Measurements from ENCODE around the gene MYL4. TPM values are rescaled to one million over a fixed set of nuclear protein-coding genes. Genes with fewer than 3 reads are reported as not detected.
"Not testable (repeated sequence)": the region's sequence is repeated elsewhere in the genome, so short reads cannot be mapped to it uniquely, and the experiment has no call there.

The MYL4 gene
- total RNA-seq, 8 experiments from 2014 or later = 0.71 TPM; not detected in 7

DNA sequence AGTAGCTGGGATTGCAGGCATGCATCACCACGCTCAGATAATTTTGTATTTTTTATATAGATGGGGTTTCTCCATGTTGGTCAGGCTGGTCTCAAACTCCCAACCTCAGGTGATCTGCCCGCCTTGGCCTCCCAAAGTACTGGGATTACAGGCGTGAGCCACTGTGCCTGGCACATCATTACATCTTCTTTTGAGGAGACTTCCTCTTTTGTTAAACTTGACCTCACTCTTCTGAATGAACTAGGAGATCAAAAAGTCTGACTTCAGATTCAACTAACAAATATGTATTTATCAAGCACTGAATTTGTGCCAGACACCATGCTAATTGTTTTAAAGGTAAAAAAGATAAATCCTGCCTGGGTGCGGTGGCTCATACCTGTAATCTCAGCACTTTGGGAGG, 7.7 kb downstream of the MYL4 start:
- 50 to 89% (median 82%) methylated on average over 1 to 4 of the region's 4 CpGs; no CpG with 5 or more reads in 2 of the 10 experiments for WGBS, 10 experiments
- not testable (repeated sequence) for ATAC-seq (replicated peaks in 6 of 8); H3K4me3 ChIP-seq; H3K27ac ChIP-seq
- peaks cover 12 to 14% of the 10 kb centered on the region in 2 donors for H3K4me1 ChIP-seq (replicated peaks in 1 of 2)
- in situ Hi-C loops (cut with MboI; ENCODE audit: low pct_unique_long_range_greater_than_20kb in 2 of 9, low sequenced_read_pairs in 9 of 9, unreplicated experiment in 9 of 9) = loop anchor here in 1 of 9 experiments (25.0 kb wide), 1 partner anchor 95 kb away; the partner anchor contains the start of gene EFCAB13

DNA sequence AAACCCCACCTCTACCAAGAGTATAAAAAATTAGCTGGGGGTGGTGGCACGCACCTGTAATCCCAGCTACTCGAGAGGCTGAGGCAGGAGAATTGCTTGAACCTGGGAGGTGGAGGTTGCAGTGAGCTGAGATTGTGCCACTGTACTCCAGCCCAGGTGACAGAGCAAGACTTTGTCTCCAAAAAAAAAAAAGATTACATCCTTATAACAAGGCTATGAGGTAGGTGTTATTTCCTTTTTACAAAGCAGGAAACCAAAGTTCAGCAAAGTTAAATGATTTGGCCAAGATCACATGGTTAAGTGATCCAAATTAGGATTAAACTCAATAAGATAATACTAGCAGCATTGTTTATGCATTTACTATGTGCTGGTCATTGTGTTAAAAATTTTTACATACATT, 8.1 kb downstream of the MYL4 start:
- H3K27ac ChIP-seq = not testable (repeated sequence)
- in situ Hi-C loops (cut with MboI; ENCODE audit: low pct_unique_long_range_greater_than_20kb in 2 of 9, low sequenced_read_pairs in 9 of 9, unreplicated experiment in 9 of 9) = loop anchor here in 1 of 9 experiments (25.0 kb wide), 1 partner anchor 95 kb away; the partner anchor contains the start of gene EFCAB13
- 100% methylated on average over 1 to 2 of the region's 2 CpGs; no CpG with 5 or more reads in 6 of the 10 experiments for WGBS, 10 experiments

GRCh38 chr17:47218896-47219430, 9.8 kb downstream of the MYL4 start:
- ATAC-seq (replicated peaks in 6 of 8) = no peak
- in situ Hi-C loops (cut with MboI; ENCODE audit: low pct_unique_long_range_greater_than_20kb in 2 of 9, low sequenced_read_pairs in 9 of 9, unreplicated experiment in 9 of 9) = loop anchor here in 1 of 9 experiments (25.0 kb wide), 1 partner anchor 93 kb away; the partner anchor contains the start of gene EFCAB13
- Histone ChIP-seq H3K27ac (no peak overlapping the region), H3K4me3 (no peak overlapping the region), H3K4me1 (replicated peaks in 1 of 2) (peaks cover 12 to 14% of the 10 kb centered on the region in 2 donors)
- 45 to 93% (median 78%) methylated on average over 1 to 2 of the region's 6 CpGs; no CpG with 5 or more reads in 6 of the 10 experiments for WGBS, 10 experiments

More for the DNA sequence above, 8.1 kb downstream of the MYL4 start:
- peaks cover 12 to 14% of the 10 kb centered on the region in 2 donors for H3K4me1 ChIP-seq (replicated peaks in 1 of 2)
- H3K4me3 ChIP-seq; ATAC-seq (replicated peaks in 6 of 8): not testable (repeated sequence)

DNA sequence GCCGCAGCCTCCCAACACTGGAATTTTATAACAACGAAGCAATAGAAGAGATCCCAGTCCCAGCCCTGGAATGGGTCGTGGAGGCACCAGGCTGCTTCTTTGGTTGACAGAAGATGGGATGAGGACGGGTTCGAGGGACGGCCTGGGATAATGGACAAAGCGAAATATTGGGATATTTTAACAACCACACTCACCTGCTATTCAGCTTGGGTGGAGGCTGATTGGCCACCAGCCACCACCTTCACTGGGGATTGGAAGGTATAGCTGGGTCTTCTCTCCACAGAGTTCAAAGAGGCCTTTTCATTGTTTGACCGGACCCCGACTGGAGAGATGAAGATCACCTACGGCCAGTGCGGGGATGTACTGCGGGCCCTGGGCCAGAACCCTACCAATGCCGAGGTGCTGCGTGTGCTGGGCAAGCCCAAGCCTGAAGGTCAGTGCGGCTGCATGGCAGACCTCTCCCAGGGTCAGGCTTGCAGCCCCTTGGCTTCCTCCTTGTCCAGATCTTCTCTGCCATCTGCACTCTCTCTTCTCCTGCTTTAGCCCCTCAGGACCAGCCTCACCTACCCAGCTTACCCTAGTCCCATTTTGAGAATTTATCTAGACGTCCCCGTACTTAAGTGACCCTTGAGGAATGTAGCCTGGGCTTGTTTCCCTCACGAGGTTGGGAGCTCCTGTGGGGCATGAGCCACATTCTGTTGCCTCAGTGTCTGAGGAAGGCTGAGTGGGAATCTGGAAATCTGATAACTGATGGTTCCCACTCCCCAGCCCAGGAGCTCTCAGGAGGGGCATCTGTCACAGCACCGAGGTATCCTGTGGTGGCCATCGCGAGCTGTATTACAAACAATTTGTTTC, 10.7 kb downstream of the MYL4 start:
- 47 to 100% (median 69%) methylated on average over 1 to 13 of the region's 21 CpGs; no CpG with 5 or more reads in 3 of the 10 experiments for WGBS, 10 experiments
- no peak overlapping the region for H3K4me3 ChIP-seq
- peaks cover 12 to 14% of the 10 kb centered on the region in 2 donors for H3K4me1 ChIP-seq (replicated peaks in 1 of 2)
- peak in 1 of 8 experiments; percentile 17 for ATAC-seq (replicated peaks in 6 of 8)
- no peak overlapping the region for H3K27ac ChIP-seq
- in situ Hi-C loops (cut with MboI; ENCODE audit: low pct_unique_long_range_greater_than_20kb in 2 of 9, low sequenced_read_pairs in 9 of 9, unreplicated experiment in 9 of 9) = loop anchor here in 1 of 9 experiments (25.0 kb wide), 1 partner anchor 92 kb away; the partner anchor contains the start of gene EFCAB13

DNA sequence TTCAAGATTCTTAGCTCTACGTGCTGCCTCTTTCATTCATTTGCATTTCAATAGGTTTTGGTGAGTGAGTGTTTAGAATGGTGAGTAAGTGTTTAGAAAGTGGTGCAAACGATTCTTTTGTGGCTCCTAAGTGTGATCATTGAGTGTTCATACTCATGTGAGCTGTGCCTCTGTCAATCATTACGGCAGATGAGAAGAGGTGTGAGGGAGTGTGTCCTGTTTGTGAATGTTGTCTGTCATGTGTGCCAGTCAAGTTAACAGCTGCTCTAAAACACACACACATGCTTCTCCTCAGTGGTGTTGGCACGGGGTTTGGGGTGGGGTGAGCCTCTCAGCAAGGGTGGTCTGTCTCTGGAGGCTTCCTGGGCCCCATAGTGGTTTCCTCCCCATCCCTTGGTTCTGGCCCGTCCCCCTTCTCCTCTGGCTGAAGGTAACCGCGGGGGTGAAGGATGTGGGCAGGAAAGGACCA, 11.4 kb downstream of the MYL4 start:
- in situ Hi-C loops (cut with MboI; ENCODE audit: low pct_unique_long_range_greater_than_20kb in 2 of 9, low sequenced_read_pairs in 9 of 9, unreplicated experiment in 9 of 9) = loop anchor here in 1 of 9 experiments (25.0 kb wide), 1 partner anchor 92 kb away; the partner anchor contains the start of gene EFCAB13
- ATAC-seq (replicated peaks in 6 of 8) = peak in 7 of 8 experiments; percentile 43 to 83 (median 72)
- no peak overlapping the region for H3K27ac ChIP-seq
- H3K4me3 ChIP-seq = no peak overlapping the region
- peaks cover 12 to 14% of the 10 kb centered on the region in 2 donors for H3K4me1 ChIP-seq (replicated peaks in 1 of 2)
- WGBS, 10 experiments = 0 to 60% (median 27%) methylated on average over 1 to 3 of the region's 7 CpGs; no CpG with 5 or more reads in 3 of the 10 experiments

- no peak overlapping the region for H3K27ac ChIP-seq
- in situ Hi-C loops (cut with MboI; ENCODE audit: low pct_unique_long_range_greater_than_20kb in 2 of 9, low sequenced_read_pairs in 9 of 9, unreplicated experiment in 9 of 9) = loop anchor here in 1 of 9 experiments (25.0 kb wide), 1 partner anchor 91 kb away; the partner anchor contains the start of gene EFCAB13
- no peak for ATAC-seq (replicated peaks in 6 of 8)
- 53 to 93% (median 66%) methylated on average over 3 to 6 of the region's 6 CpGs; no CpG with 5 or more reads in 7 of the 10 experiments for WGBS, 10 experiments
- H3K4me1 ChIP-seq (replicated peaks in 1 of 2) = peaks cover 12 to 14% of the 10 kb centered on the region in 2 donors
- H3K4me3 ChIP-seq = no peak overlapping the region
These were observed 12.0 kb downstream of the MYL4 start for GRCh38 chr17:47221154-47221553.

DNA sequence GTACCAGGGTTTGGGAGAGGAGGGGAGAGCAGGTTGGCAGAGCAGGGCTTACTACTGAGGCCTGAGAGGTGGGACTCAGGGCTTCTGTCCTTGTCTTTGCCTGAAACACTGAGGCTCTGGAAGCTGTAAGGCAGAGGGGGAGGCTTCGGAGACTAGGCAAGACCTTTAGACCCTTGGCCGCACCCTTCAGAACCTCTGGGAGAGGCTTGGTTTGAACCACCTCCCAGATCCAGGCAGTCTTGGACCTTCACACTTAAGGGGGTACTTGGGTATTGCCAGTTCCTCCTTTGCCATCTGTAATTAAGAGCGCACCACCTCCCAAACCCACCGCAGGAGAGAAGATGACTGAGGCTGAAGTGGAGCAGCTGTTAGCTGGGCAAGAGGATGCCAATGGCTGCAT, 12.9 kb downstream of the MYL4 start:
- in situ Hi-C loops (cut with MboI; ENCODE audit: low pct_unique_long_range_greater_than_20kb in 2 of 9, low sequenced_read_pairs in 9 of 9, unreplicated experiment in 9 of 9) = loop anchor here in 1 of 9 experiments (25.0 kb wide), 1 partner anchor 90 kb away; the partner anchor contains the start of gene EFCAB13
- WGBS, 10 experiments = 60 to 100% (median 91%) methylated on average over 1 to 3 of the region's 4 CpGs; no CpG with 5 or more reads in 5 of the 10 experiments
- ATAC-seq (replicated peaks in 6 of 8) = no peak
- Histone ChIP-seq H3K4me1 (replicated peaks in 1 of 2) (peaks cover 12 to 14% of the 10 kb centered on the region in 2 donors), H3K4me3 (no peak overlapping the region), H3K27ac (no peak overlapping the region)

DNA sequence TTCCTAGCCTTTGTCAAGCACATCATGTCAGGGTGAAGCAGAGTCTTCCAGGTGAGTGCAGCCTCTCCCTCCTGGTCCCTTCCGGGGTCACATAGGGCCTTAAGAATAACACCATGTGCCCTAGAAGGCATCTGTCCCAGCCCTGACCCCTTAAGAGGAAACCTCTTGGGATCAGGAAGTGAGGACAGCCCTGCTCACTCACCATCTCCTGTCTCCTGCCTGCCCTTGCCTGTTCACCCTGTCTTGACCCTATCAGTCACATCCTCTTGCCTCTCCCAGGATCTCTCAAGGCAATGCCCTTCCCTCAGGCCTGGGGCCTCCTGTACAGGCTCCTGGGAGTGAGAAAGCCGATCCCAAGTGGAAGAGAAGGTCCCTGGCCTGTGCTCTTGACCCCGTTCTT, 13.9 kb downstream of the MYL4 start:
- peaks cover 12 to 14% of the 10 kb centered on the region in 2 donors for H3K4me1 ChIP-seq (replicated peaks in 1 of 2)
- 60 to 100% (median 83%) methylated on average over 1 to 2 of the region's 3 CpGs; no CpG with 5 or more reads in 3 of the 10 experiments for WGBS, 10 experiments

GRCh38 chr17:47223460-47223859, 14.3 kb downstream of the MYL4 start:
- no peak for ATAC-seq (replicated peaks in 6 of 8)
- no peak overlapping the region for H3K4me3 ChIP-seq
- in situ Hi-C loops (cut with MboI; ENCODE audit: low pct_unique_long_range_greater_than_20kb in 2 of 9, low sequenced_read_pairs in 9 of 9, unreplicated experiment in 9 of 9) = loop anchor here in 1 of 9 experiments (25.0 kb wide), 1 partner anchor 89 kb away; the partner anchor contains the start of gene EFCAB13
- WGBS, 10 experiments = 33 to 89% (median 79%) methylated on average over 1 to 5 of the region's 5 CpGs; no CpG with 5 or more reads in 3 of the 10 experiments
- H3K4me1 ChIP-seq (replicated peaks in 1 of 2) = peaks cover 12 to 14% of the 10 kb centered on the region in 2 donors
- no peak overlapping the region for H3K27ac ChIP-seq

More for the DNA sequence above, 13.9 kb downstream of the MYL4 start:
- Histone ChIP-seq H3K27ac (no peak overlapping the region), H3K4me3 (no peak overlapping the region)
- peak in 2 of 8 experiments; percentile 20 to 48 for ATAC-seq (replicated peaks in 6 of 8)
- in situ Hi-C loops (cut with MboI; ENCODE audit: low pct_unique_long_range_greater_than_20kb in 2 of 9, low sequenced_read_pairs in 9 of 9, unreplicated experiment in 9 of 9) = loop anchor here in 1 of 9 experiments (25.0 kb wide), 1 partner anchor 89 kb away; the partner anchor contains the start of gene EFCAB13

GRCh38 chr17:47224077-47224476, 14.9 kb downstream of the MYL4 start:
- H3K4me3 ChIP-seq; ATAC-seq (replicated peaks in 6 of 8); H3K27ac ChIP-seq: not testable (repeated sequence)
- in situ Hi-C loops (cut with MboI; ENCODE audit: low pct_unique_long_range_greater_than_20kb in 2 of 9, low sequenced_read_pairs in 9 of 9, unreplicated experiment in 9 of 9) = loop anchor here in 1 of 9 experiments (25.0 kb wide), 1 partner anchor 88 kb away; the partner anchor contains the start of gene EFCAB13
- H3K4me1 ChIP-seq (replicated peaks in 1 of 2) = peaks cover 12 to 14% of the 10 kb centered on the region in 2 donors
- 92 to 100% (median 97%) methylated on average over 1 to 2 of the region's 2 CpGs; no CpG with 5 or more reads in 6 of the 10 experiments for WGBS, 10 experiments

DNA sequence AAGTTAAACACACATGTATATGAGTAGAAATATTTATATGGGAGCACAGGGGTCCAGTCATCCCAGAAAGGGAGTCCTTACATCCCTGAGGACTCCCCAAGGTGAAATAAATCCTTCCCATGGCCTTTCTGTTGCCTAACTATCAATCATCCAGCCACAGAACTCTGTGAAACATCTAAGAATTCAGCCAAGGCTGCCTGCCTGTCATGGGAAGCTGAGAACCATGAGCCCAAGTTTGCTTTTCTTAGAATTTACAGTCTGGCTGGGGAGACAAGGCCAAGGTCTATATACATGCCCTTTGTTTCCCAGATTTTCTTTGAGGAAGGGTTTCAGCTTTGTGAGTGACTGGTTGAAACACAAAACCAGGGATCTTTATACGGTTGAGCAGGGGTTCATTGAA, 15.8 kb downstream of the MYL4 start:
- Histone ChIP-seq H3K4me3 (no peak overlapping the region), H3K4me1 (replicated peaks in 1 of 2) (peaks cover 12 to 13% of the 10 kb centered on the region in 2 donors), H3K27ac (no peak overlapping the region)
- 20 to 100% (median 67%) methylated on average over 1 of the region's 1 CpG; no CpG with 5 or more reads in 3 of the 10 experiments for WGBS, 10 experiments
- in situ Hi-C loops (cut with MboI; ENCODE audit: low pct_unique_long_range_greater_than_20kb in 2 of 9, low sequenced_read_pairs in 9 of 9, unreplicated experiment in 9 of 9) = loop anchor here in 1 of 9 experiments (25.0 kb wide), 1 partner anchor 87 kb away; the partner anchor contains the start of gene EFCAB13
- no peak for ATAC-seq (replicated peaks in 6 of 8)

DNA sequence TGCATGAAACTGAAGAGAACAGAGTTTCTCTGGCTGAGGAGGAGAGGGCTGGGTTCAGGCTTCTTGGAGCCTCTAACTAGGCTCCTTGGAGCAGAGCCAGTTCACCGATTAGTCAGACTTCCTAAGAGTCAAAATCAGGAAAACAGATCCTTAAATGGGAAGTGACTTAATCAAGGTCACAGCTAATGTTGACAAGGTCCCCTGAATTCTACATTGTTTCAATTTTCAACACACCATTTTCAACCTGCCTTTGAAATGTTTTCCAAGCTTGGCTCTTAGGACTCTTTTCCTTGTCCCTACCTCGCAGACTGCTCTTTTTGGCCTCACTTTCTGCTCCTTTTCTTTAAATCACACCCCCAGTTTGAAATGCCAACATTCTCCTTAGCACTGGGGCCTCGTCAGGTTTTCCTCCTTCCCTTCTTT, 16.3 kb downstream of the MYL4 start:
- Histone ChIP-seq H3K27ac (no peak overlapping the region), H3K4me1 (replicated peaks in 1 of 2) (peaks cover 8 to 13% of the 10 kb centered on the region in 2 donors), H3K4me3 (no peak overlapping the region)
- in situ Hi-C loops (cut with MboI; ENCODE audit: low pct_unique_long_range_greater_than_20kb in 2 of 9, low sequenced_read_pairs in 9 of 9, unreplicated experiment in 9 of 9) = no loop called here
- peak in 2 of 8 experiments; percentile 47 to 58 for ATAC-seq (replicated peaks in 6 of 8)
- WGBS, 10 experiments = 10 to 91% (median 58%) methylated on average over 1 to 3 of the region's 3 CpGs
